Mucosa of descending colon (tissue), 3 donors: ENCODE data around the gene SOX6. TPM values are rescaled to one million over a fixed set of nuclear protein-coding genes. Genes with fewer than 3 reads are reported as not detected.

Experiments
- ATAC-seq: fragments of 200-7000 bp; cut with Tn5 transposase; one replicate; pipeline ENCODE4 v1.9.1; 2020; ENCODE audit warnings: mild to moderate bottlenecking, moderate library complexity
- DNase-seq, 3 donors: peaks; one replicate each; pipeline ENCODE4 v3.0.0-alpha.2; 2020
- H3K36me3 ChIP-seq: fragments of 200-600 bp; one replicate; pipeline ENCODE4 v1.8.0; 2021; ENCODE audit warnings: low read depth, mild to moderate bottlenecking
- H3K4me1 ChIP-seq: fragments of 200-600 bp; one replicate; pipeline ENCODE4 v1.8.0; 2021; ENCODE audit warnings: low read depth, mild to moderate bottlenecking
- H3K4me3 ChIP-seq: fragments of 200-600 bp; one replicate; pipeline ENCODE4 v1.8.0; 2021; ENCODE audit warnings: mild to moderate bottlenecking
- H3K9me3 ChIP-seq: fragments of 200-600 bp; one replicate; pipeline ENCODE4 v1.8.0; 2021; ENCODE audit warnings: mild to moderate bottlenecking
- intact Hi-C, 2 donors: fragments of 100-400 bp; cut with DNase I in 1 of 2; cut with micrococcal nuclease in 1 of 2; formaldehyde crosslinking; loops; one replicate each; pipeline versions ENCODE4 v1.11.0 to v1.11.1; 2022; cut with DNase I, micrococcal nuclease
- total RNA-seq, 3 donors: library from RNA; stranded (reverse); fragmentation: NEBNext Ultra II Directional in 2 of 3; extraction: Animal tissue kit (Norgen Biotek cat#: 25700) in 2 of 3; gene quantifications; one replicate each; pipeline versions ENCODE4 v1.2.1 to v1.2.4, GENCODE V29; 2021 to 2023
- TF ChIP-seq, protein P1 (sequence below): fragments of 200-600 bp; IDR thresholded peaks from one replicate; pipeline ENCODE4 v1.8.0; 2022; ENCODE audit warnings: antibody characterized with exemption, mild to moderate bottlenecking
- donor health status: DM: no; HTN: no; CAD: no; lungs with moderate emphysema.
- donor health status: DM: no; HTN: no; CAD: no.
- donor health status: DM: no; HTN: yes; CAD: no.

Gene SOX6
- total RNA-seq, 3 donors from 2014 or later: 5.8 to 6.5 (median 6.0) TPM

DNA sequence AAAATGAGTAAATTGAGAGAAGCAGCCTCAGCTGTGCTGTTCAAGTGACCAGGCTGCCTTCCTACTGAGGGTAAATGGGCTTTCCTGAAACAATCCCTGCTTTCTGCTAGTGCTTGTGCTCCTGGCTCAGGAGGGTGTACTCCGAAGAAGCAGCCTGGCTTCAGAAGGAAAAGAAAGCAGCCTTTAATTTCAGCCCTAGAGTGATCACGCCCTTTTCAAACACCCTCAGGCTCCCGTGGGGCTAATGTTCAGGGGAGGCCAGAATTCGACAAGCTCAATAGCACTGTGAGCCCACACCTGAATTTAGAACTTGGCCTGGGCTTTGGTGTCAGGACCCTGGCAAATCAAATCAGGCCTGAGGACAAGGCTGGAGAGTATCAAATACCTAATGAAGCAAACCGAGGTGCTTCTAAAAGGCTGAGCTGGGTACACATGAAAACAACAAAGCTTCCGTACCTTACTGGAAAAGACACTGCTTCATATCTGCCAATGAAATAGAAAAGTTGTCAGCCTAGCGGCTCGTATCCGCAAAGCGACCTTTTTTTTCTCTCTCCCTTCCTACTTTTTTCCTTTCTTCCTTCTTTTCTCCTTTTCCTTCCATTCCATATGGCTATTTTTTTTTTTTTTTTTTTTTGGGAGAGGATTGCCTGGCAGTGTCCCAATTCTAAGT is 387.8 kb downstream of the SOX6 start:
- TF ChIP-seq, protein P1, sequence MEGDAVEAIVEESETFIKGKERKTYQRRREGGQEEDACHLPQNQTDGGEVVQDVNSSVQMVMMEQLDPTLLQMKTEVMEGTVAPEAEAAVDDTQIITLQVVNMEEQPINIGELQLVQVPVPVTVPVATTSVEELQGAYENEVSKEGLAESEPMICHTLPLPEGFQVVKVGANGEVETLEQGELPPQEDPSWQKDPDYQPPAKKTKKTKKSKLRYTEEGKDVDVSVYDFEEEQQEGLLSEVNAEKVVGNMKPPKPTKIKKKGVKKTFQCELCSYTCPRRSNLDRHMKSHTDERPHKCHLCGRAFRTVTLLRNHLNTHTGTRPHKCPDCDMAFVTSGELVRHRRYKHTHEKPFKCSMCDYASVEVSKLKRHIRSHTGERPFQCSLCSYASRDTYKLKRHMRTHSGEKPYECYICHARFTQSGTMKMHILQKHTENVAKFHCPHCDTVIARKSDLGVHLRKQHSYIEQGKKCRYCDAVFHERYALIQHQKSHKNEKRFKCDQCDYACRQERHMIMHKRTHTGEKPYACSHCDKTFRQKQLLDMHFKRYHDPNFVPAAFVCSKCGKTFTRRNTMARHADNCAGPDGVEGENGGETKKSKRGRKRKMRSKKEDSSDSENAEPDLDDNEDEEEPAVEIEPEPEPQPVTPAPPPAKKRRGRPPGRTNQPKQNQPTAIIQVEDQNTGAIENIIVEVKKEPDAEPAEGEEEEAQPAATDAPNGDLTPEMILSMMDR: no peak
- Histone ChIP-seq H3K36me3 (no peaks in the 10 kb centered on the region), H3K4me3 (no peak overlapping the region), H3K9me3 (no peaks in the 10 kb centered on the region), H3K4me1 (peaks cover 32% of the 10 kb centered on the region)
- DNase-seq (no peak), ATAC-seq (peak; percentile 26)
- intact Hi-C loops: no loop called here

DNA sequence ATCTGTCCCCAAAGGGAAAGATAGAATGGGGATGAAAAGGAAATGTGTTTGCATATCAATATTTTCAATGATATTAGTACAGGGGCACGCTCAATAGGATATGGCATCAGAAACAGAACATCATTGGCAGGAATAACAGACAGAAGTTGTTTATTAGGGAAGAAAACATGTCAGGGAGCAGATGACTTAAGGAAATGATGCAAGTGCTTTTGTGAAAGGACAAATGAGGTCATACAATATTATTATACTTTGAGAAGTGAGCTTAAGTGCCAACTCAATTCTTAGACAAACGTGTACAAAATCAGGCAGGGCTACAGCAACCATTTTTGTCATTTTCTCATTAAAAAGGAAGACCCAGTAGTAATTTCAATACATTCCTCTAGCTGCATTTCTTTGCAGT is 388.4 kb downstream of the SOX6 start:
- Histone ChIP-seq H3K9me3 (no peaks in the 10 kb centered on the region), H3K36me3 (no peaks in the 10 kb centered on the region), H3K4me3 (no peak overlapping the region), H3K4me1 (peaks cover 32% of the 10 kb centered on the region)
- intact Hi-C loops: no loop called here
- TF ChIP-seq, protein P1: no peak
- ATAC-seq: no peak
- no peak for DNase-seq

DNA sequence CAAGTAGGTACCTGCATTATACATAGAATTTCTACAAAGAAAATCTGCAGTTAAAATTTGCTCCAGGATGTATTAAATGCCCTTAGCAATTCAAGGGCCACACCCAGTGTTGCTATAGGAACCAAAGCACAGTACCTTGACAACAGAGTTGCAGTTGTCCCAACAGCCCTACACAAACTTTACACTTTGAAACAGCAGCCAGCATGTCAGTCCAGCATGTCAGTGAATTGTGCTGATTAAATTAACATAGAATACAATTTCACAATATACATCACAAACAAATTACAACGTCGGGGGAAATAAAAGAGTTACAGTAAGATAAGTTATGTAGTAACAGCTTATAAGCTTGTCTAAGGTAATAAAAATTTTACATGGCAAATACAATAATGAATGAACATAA is 389.2 kb downstream of the SOX6 start:
- peak in 1 of 3 donors; percentile 88 for DNase-seq
- ATAC-seq: peak; percentile 91

DNA sequence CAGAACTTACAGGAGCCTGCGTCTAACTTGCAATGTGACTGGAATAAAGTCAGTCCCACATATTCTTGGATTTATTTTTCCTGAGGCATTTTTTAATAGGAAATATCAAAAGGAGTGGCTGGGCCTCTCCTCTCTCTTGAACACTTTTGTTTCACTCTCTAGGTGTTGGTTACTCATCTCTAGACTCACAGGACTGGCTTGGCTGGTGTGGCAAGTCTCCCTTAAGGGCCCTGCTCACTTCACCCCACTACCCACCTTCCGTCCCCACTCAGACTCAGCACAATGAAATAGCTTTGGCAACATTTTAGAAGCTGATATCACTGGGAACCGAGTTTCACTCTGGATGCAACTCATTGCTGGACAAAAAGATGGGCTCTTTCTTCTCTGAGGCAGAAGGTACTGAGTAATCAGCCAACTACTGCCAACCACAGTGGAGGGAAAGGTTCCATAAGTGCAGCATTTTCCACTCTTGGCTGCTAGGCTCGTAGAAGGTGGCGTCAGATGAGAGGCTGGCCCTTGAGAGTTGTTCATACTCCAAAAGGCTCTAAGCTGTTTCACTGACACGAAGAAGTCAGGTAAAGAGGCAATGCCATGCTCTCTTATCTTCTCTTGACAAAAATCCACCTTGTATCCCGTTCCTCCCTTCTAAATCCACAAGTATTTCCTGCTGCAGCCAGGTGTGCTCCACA is 390.6 kb downstream of the SOX6 start:
- ATAC-seq (peak; percentile 62), DNase-seq (peak in 2 of 3 donors; percentile 39 to 55)
- TF ChIP-seq, protein P1: no peak
- Histone ChIP-seq H3K4me1 (peaks cover 32% of the 10 kb centered on the region), H3K9me3 (no peaks in the 10 kb centered on the region), H3K36me3 (no peaks in the 10 kb centered on the region), H3K4me3 (no peak overlapping the region)
- intact Hi-C loops: no loop called here

More for the DNA sequence above, 389.2 kb downstream of the SOX6 start:
- no peaks in the 10 kb centered on the region for H3K36me3 ChIP-seq
- peaks cover 32% of the 10 kb centered on the region for H3K4me1 ChIP-seq
- no peaks in the 10 kb centered on the region for H3K9me3 ChIP-seq
- H3K4me3 ChIP-seq: no peak overlapping the region
- TF ChIP-seq, protein P1: no peak
- intact Hi-C loops: no loop called here

DNA sequence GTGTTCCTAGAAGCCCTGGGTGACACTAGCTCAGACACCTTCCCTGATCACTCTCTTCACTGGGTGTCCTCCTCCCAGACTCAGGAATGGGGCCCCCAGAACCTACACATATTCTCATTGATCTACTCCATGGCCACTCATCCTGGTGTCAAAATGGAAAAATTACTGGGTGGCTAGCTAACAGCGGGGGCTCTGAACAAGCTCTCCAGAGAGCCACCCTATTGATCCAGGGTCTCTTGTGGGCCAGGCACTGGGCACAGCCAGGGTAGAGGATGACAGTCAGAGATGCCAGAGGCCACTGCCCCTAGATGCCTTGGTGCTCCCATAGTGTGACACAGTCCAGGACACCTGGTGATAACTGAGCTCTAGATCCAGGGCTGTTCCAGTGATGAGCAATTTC is 393.1 kb downstream of the SOX6 start:
- H3K4me3 ChIP-seq: no peak overlapping the region
- no peaks in the 10 kb centered on the region for H3K9me3 ChIP-seq
- ATAC-seq: no peak
- TF ChIP-seq, protein P1: no peak
- DNase-seq: no peak
- H3K4me1 ChIP-seq: peaks cover 24% of the 10 kb centered on the region
- intact Hi-C loops: no loop called here
- H3K36me3 ChIP-seq: no peaks in the 10 kb centered on the region
